ENCODE data around the gene NT5DC4. TPM values are rescaled to one million over a fixed set of nuclear protein-coding genes. Genes with fewer than 3 reads are reported as not detected.

NT5DC4 gene
- total RNA-seq, 1 donor from 2014 or later: not detected

DNA sequence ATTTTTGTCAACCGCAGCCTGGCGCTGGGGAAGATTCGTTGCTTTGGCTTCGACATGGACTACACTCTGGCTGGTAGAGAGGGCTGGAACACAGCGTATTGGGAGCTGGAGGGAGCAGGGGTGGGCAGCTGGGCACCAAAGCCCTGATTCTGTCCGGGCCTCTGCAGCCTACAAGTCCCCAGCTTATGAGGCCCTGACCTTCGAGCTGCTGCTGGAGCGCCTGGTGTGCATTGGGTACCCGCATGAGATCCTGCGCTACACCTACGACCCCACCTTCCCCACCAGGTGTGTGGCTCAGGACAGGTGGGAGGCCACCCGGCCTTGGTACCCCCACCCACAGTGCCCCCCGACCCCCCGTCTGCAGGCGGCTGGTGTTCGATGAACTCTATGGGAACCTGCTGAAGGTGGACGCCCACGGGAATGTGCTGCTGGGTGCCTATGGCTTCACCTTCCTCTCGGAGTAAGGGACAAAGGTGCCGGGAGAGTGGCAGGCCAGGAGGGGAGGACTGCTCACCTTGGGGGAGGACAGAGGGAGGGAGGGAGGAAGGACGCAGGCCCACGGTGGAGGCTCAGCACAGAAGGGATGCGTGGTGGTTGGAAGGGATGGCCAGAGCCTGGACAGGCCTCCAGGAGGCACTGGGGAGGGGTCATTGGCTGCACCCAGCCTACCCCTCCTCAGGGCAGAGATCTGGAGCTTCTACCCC, 1.2 kb downstream of the NT5DC4 start:
- Mint-ChIP-seq H3K9me3 (peaks cover 3% of the 10 kb centered on the region), H3K27ac (no peak overlapping the region), H3K36me3 (no peaks in the 10 kb centered on the region), H3K4me3 (no peak overlapping the region), H3K4me1 (no peaks in the 10 kb centered on the region), H3K27me3 (ENCODE audit: low read depth) (peaks cover 9% of the 10 kb centered on the region)
- TF ChIP-seq, protein P1, sequence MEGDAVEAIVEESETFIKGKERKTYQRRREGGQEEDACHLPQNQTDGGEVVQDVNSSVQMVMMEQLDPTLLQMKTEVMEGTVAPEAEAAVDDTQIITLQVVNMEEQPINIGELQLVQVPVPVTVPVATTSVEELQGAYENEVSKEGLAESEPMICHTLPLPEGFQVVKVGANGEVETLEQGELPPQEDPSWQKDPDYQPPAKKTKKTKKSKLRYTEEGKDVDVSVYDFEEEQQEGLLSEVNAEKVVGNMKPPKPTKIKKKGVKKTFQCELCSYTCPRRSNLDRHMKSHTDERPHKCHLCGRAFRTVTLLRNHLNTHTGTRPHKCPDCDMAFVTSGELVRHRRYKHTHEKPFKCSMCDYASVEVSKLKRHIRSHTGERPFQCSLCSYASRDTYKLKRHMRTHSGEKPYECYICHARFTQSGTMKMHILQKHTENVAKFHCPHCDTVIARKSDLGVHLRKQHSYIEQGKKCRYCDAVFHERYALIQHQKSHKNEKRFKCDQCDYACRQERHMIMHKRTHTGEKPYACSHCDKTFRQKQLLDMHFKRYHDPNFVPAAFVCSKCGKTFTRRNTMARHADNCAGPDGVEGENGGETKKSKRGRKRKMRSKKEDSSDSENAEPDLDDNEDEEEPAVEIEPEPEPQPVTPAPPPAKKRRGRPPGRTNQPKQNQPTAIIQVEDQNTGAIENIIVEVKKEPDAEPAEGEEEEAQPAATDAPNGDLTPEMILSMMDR (IDR thresholded peaks at IDR 0.05; ENCODE audit: unreplicated experiment): no peak
- DNase-seq (ENCODE audit: low spot score in 2 of 2, unreplicated experiment in 2 of 2): no peak

DNA sequence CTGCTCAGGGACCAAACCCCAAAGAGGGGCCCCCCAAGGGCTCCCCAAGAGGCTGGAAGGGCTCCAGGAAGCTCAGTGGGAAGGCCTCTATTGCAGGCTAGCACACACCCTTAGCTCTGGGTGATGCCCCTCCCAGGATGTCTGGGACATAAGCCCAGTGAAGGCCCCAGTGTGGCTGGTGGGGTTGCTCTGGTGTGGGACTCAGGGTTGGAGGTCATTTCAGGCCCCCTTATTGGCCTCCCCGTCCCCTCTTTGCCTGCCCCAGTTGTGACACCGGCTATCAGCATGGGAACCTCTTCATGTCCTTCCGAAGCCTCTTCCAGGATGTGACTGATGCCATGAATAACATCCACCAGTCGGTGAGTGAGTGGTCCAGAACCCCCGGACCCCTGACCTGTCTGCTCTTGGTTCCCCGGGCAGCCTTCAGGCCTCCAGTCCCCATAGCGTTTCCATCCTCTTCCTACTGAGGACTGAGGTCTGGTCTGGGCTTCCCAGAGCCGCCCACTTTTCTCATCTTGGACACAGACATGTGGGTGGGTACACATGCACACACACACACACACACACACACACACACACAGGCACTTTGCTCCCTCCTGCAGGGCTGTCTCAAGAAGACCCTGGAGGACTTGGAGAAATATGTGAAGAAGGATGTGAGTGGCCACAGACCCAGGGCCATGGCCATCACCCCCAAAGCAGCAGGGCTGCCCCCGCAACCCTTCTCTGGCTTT, 2.2 kb downstream of the NT5DC4 start:
- H3K27ac Mint-ChIP-seq: no peak overlapping the region
- H3K27me3 Mint-ChIP-seq (ENCODE audit: low read depth): peaks cover 5% of the 10 kb centered on the region
- peaks cover under 1% of the 10 kb centered on the region for H3K4me1 Mint-ChIP-seq
- DNase-seq (ENCODE audit: low spot score in 2 of 2, unreplicated experiment in 2 of 2): no peak
- no peaks in the 10 kb centered on the region for H3K9me3 Mint-ChIP-seq
- H3K36me3 Mint-ChIP-seq: no peaks in the 10 kb centered on the region
- TF ChIP-seq, protein P1 (IDR thresholded peaks at IDR 0.05; ENCODE audit: unreplicated experiment): no peak
- no peak overlapping the region for H3K4me3 Mint-ChIP-seq

DNA sequence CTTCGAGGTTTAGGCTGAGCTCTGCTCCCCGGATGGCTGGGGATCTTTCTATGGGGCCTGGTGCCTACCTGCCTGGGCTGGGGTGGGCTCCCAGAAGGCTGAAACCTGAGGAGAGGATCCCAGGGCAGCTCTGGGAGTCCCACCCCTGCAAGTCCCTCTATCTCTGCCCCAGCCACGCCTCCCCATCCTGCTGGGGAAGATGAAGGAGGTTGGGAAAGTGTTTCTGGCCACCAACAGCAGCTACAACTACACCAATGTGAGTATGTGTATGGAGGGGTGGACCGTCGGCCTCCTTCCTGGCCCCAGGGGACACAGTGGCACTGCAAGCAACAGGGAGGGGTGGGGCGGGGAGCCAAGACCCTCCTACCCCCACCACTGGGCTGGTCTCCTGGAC, 2.7 kb downstream of the NT5DC4 start:
- Mint-ChIP-seq H3K27me3 (ENCODE audit: low read depth) (peaks cover 4% of the 10 kb centered on the region), H3K4me3 (no peak overlapping the region), H3K4me1 (peaks cover 6% of the 10 kb centered on the region), H3K27ac (no peak overlapping the region), H3K36me3 (no peaks in the 10 kb centered on the region), H3K9me3 (no peaks in the 10 kb centered on the region)
- TF ChIP-seq, protein P1 (IDR thresholded peaks at IDR 0.05; ENCODE audit: unreplicated experiment): no peak
- no peak for DNase-seq (ENCODE audit: low spot score in 2 of 2, unreplicated experiment in 2 of 2)

DNA sequence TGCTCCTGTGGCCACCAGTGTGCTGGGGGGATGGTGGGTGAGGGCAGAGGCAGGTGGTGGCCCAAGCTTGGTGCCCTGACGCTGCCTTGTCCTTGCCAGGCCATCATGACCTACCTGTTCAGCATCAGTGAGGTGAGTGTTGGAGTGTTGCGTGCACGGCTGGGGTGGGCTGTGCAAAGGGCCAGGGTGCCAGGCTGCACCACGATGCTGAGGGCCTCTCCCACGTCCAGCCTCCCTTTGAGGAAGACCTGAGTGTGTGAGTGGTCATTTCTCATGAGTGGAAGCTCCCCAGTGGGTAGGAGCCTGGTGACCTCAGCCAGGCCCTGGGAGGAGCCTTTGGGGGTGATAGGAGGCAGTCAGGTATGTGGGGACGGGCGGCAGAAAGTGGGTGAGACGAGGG, 3.2 kb downstream of the NT5DC4 start:
- H3K4me3 Mint-ChIP-seq: no peak overlapping the region
- TF ChIP-seq, protein P1 (IDR thresholded peaks at IDR 0.05; ENCODE audit: unreplicated experiment): no peak
- no peak for DNase-seq (ENCODE audit: low spot score in 2 of 2, unreplicated experiment in 2 of 2)
- no peak overlapping the region for H3K27ac Mint-ChIP-seq
- H3K36me3 Mint-ChIP-seq: no peaks in the 10 kb centered on the region
- no peaks in the 10 kb centered on the region for H3K9me3 Mint-ChIP-seq
- H3K27me3 Mint-ChIP-seq (ENCODE audit: low read depth): no peaks in the 10 kb centered on the region
- H3K4me1 Mint-ChIP-seq: peaks cover 7% of the 10 kb centered on the region

DNA sequence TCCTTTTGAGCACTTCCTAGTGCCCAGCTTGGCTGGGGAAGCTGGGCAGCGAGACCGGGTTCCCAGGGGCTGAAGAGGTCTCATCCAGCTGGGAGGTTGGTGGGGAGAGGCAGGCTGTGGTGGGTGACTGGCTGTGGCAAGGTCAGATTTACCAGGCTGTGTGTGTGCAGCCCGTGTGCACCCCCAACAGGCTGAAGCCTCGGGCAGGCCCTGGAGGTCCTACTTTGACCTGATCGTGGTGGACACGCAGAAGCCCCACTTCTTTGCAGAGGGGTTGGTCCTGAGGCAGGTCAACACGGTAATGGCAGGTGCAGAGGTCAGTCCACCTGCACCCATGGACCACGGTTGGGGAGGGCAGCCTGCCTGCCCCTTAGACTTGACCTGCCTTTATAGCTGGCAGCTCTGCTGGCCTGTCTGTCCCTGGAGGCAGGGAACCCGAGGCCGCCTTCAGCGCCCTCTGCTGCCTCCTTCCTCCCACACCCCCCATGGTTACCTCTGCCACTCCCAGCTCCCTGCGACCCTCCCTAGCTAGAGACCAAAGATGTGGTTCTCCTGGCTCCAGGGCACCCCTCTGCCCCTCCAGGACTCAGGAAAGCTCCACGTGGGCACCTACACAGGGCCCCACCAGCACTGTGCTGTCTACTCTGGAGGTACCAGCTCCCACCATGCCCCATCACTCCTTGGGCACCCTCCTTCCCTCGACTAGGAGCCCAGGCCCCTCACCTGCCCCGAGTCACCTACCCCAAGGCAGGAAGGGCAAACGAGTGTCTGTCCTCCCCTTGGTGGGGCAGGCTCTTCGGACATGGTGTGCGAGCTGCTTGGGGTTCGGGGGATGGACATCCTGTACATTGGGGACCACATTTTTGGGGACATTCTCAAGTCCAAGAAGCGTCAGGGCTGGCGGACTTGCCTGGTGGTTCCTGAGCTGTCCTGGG, 4.0 kb downstream of the NT5DC4 start:
- TF ChIP-seq, protein P1 (IDR thresholded peaks at IDR 0.05; ENCODE audit: unreplicated experiment): no peak
- Mint-ChIP-seq H3K36me3 (no peaks in the 10 kb centered on the region), H3K27ac (no peak overlapping the region), H3K4me3 (no peak overlapping the region), H3K27me3 (ENCODE audit: low read depth) (no peaks in the 10 kb centered on the region), H3K4me1 (peaks cover 7% of the 10 kb centered on the region), H3K9me3 (no peaks in the 10 kb centered on the region)
- no peak for DNase-seq (ENCODE audit: low spot score in 2 of 2, unreplicated experiment in 2 of 2)

Data from mesothelial cell of epicardium (in vitro differentiated cells).